Measurements from ENCODE around the gene SPEF2. TPM values are rescaled to one million over a fixed set of nuclear protein-coding genes. Genes with fewer than 3 reads are reported as not detected.

Gene SPEF2
- total and polyA plus RNA-seq, 9 of the 15 experiments (the other 6 are each of a cell fraction or from before 2014, with no cell fraction given): 0.11 to 0.62 (median 0.20) TPM; not detected in 2

DNA sequence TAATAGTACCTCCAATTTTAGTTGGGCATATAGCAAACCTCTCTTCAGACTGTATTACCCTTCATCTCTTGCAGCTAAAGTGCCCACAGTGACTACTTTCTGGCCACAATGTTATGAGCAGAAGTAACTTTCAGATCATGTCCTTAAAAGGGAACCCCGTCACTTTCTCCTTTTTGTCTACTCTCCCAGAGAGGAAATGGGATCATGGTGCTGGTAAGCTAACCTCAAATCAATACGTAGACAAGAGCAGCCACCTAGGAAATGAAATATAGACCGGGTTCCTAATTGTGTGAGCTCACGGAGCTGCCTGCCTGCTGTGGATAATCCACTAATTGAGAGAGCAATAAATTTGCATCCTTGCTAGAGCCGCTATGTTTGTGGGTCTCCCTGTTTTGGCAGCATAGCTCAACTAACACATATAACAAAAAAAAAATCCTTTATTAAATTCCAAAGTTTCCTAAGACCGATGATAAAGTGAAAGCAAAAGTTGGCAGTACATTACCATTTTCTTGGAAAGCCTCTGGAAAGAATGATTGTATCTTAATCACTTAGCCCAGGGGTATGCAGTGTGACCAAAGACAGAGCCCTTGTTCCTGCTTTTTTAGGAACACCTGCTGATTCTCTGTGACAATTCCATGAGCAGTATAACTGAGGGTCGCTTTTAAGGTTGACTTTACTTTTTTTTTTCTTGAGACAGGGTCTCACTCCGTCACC lies 233.5 kb downstream of the SPEF2 start:
- no TSS peak for BruUV-seq (replicated peaks)
- H3K9me1 ChIP-seq (ENCODE audit: control insufficient read depth, insufficient read depth, low read length): no peaks in the 10 kb centered on the region
- 2% methylated on average over 8 of the region's 8 CpGs for WGBS (ENCODE audit: insufficient coverage, low coverage, missing lambda C conversion rate)
- no peak overlapping the region for H3K4me2 ChIP-seq (ENCODE audit: insufficient read depth, low read length)
- in situ Hi-C loops (cut with MboI) (no loop called here), intact Hi-C loops (cut with micrococcal nuclease) (no loop called here)
- H3K27ac ChIP-seq (ENCODE audit: extremely low read depth, low read depth, low read length): no peak overlapping the region
- no peaks in the 10 kb centered on the region for H3K9me3 ChIP-seq (replicated peaks; ENCODE audit: control insufficient read depth, insufficient read depth, low read depth, low read length)
- H3K4me1 ChIP-seq (replicated peaks in 1 of 2; ENCODE audit: control insufficient read depth in 2 of 2, insufficient read depth in 2 of 2, low read length in 2 of 2): no peaks in the 10 kb centered on the region
- no peak overlapping the region for H2AFZ ChIP-seq (ENCODE audit: low read depth, low read length)
- no peak for DNase-seq (ENCODE audit: extremely low read depth in 1 of 4, low spot score in 3 of 4)
- no peaks in the 10 kb centered on the region for H3K36me3 ChIP-seq (ENCODE audit: control insufficient read depth, insufficient read depth, low read length)
- no peaks in the 10 kb centered on the region for H3K79me2 ChIP-seq (ENCODE audit: control insufficient read depth, insufficient read depth, low read length)
- ChIA-PET CTCF (ENCODE audit: low intra/inter-chr PET ratio) (no interaction called here), POLR2A (no interaction called here)
- TF ChIP-seq NR1H2 (CRISPR knock-in tag; IDR thresholded peaks at IDR 0.05) (no peak), FOXK1 (CRISPR knock-in tag; IDR thresholded peaks at IDR 0.05; ENCODE audit: borderline replicate concordance) (no peak), NFYB (IDR thresholded peaks at IDR 0.05; ENCODE audit: extremely low read depth, insufficient read length) (no peak), ZNF311 (CRISPR knock-in tag; IDR thresholded peaks at IDR 0.05) (no peak)
- H3K4me3 ChIP-seq: no peak overlapping the region
- H3K27me3 ChIP-seq (ENCODE audit: control insufficient read depth in 2 of 2, insufficient read depth in 2 of 2, low read length in 2 of 2): no peaks in the 10 kb centered on the region
- H3K9ac ChIP-seq (ENCODE audit: insufficient read depth in 1 of 2, low read depth in 2 of 2, low read length in 2 of 2): no peak overlapping the region
- FAIRE-seq: no peak
- no peak for ATAC-seq
- no peaks in the 10 kb centered on the region for H4K20me1 ChIP-seq (replicated peaks; ENCODE audit: control insufficient read depth, insufficient read depth, low read length)

DNA sequence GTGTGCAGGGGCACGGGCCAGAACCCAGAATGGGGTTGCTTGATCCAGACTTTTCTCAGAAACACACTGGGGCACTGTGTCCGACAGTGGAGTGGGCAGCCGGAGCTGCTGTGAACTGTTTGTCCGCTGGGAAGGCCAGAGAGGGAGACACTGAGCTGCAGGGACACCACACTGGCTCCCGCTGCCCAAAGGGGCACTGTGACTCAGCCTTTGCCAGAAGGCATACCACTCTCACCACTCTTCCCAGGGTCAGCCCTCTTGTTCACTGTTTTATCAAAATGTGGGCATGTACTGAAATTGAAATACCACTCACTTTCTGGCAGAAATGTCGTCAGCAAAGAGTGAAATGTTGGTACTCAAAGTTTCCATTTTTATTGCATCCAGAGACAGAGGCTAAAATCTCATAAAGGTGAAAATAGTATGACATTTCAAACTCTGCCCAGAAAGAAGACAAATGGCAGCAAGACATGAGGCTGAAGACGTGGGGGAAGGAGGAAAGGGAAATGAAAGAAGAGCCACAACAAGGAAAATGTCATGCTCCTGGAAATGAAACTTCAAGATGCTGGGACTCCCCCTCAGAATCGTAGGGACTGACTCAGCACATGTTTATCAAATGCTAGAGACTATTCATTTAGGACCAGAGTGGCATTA lies 234.5 kb downstream of the SPEF2 start:
- Histone ChIP-seq H3K4me2 (ENCODE audit: insufficient read depth, low read length) (no peak overlapping the region), H3K4me1 (replicated peaks in 1 of 2; ENCODE audit: control insufficient read depth in 2 of 2, insufficient read depth in 2 of 2, low read length in 2 of 2) (no peaks in the 10 kb centered on the region), H3K79me2 (ENCODE audit: control insufficient read depth, insufficient read depth, low read length) (no peaks in the 10 kb centered on the region), H3K27ac (ENCODE audit: extremely low read depth, low read depth, low read length) (no peak overlapping the region), H2AFZ (ENCODE audit: low read depth, low read length) (no peak overlapping the region), H3K9me1 (ENCODE audit: control insufficient read depth, insufficient read depth, low read length) (no peaks in the 10 kb centered on the region), H3K4me3 (no peak overlapping the region), H3K27me3 (ENCODE audit: control insufficient read depth in 2 of 2, insufficient read depth in 2 of 2, low read length in 2 of 2) (no peaks in the 10 kb centered on the region), H4K20me1 (replicated peaks; ENCODE audit: control insufficient read depth, insufficient read depth, low read length) (no peaks in the 10 kb centered on the region), H3K36me3 (ENCODE audit: control insufficient read depth, insufficient read depth, low read length) (no peaks in the 10 kb centered on the region), H3K9ac (ENCODE audit: insufficient read depth in 1 of 2, low read depth in 2 of 2, low read length in 2 of 2) (no peak overlapping the region), H3K9me3 (replicated peaks; ENCODE audit: control insufficient read depth, insufficient read depth, low read depth, low read length) (no peaks in the 10 kb centered on the region)
- DNase-seq (ENCODE audit: extremely low read depth in 1 of 4, low spot score in 3 of 4) (no peak), ATAC-seq (no peak; the same call in 2 of the 3 replicates), FAIRE-seq (no peak)
- ChIA-PET CTCF (ENCODE audit: low intra/inter-chr PET ratio) (no interaction called here), POLR2A (no interaction called here)
- TF ChIP-seq, protein P1, sequence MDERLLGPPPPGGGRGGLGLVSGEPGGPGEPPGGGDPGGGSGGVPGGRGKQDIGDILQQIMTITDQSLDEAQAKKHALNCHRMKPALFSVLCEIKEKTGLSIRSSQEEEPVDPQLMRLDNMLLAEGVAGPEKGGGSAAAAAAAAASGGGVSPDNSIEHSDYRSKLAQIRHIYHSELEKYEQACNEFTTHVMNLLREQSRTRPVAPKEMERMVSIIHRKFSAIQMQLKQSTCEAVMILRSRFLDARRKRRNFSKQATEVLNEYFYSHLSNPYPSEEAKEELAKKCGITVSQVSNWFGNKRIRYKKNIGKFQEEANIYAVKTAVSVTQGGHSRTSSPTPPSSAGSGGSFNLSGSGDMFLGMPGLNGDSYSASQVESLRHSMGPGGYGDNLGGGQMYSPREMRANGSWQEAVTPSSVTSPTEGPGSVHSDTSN (CRISPR knock-in tag; IDR thresholded peaks at IDR 0.05; ENCODE audit: low read depth): no peak
- TF ChIP-seq, protein P1 (tag; conservative IDR thresholded peaks at IDR 0.05; ENCODE audit: low read depth): no peak
- TF ChIP-seq DDX20 (tag; IDR thresholded peaks at IDR 0.05; ENCODE audit: low read depth) (no peak), KHSRP (IDR thresholded peaks at IDR 0.05) (no peak), BDP1 (IDR thresholded peaks at IDR 0.05; ENCODE audit: insufficient read depth, insufficient read length) (no peak), ERF (CRISPR knock-in tag; IDR thresholded peaks at IDR 0.05) (no peak), POLR2H (tag; IDR thresholded peaks at IDR 0.05; ENCODE audit: low read depth) (no peak), ZNF124 (CRISPR knock-in tag; IDR thresholded peaks at IDR 0.05) (no peak)
- in situ Hi-C loops (cut with MboI) (no loop called here), intact Hi-C loops (cut with micrococcal nuclease) (no loop called here)
- WGBS (ENCODE audit: insufficient coverage, low coverage, missing lambda C conversion rate): under 1% methylated on average over 8 of the region's 8 CpGs
- no TSS peak for BruUV-seq (replicated peaks)
